WTC11 (cell line): Measurements from ENCODE around the gene RASGRP2. TPM values are rescaled to one million over a fixed set of nuclear protein-coding genes. Genes with fewer than 3 reads are reported as not detected.

ENCODE experiments used
- ATAC-seq: fragments of 200-7000 bp; cut with Tn5 transposase; 2 replicates; pipeline ENCODE4 v1.10.0; 2021; ENCODE audit warnings: mild to moderate bottlenecking, moderate library complexity
- CTCF ChIA-PET: fragments of 300-600 bp; sonication (Branson Sonifier 250); formaldehyde crosslinking; loops from one replicate; lab custom pipeline; 2021; ENCODE audit warnings: antibody characterized with exemption; lab: Charles Lee
- POLR2A ChIA-PET: fragments of 350-600 bp; sonication (Branson Sonifier 250); formaldehyde crosslinking; loops from one replicate; lab custom pipeline; 2021; ENCODE audit warnings: antibody characterized with exemption; lab: Charles Lee
- DNase-seq: peaks from one replicate; pipeline ENCODE4 v3.0.0; 2021; ENCODE audit warnings: low spot score
- H3K27ac Mint-ChIP-seq: 2 replicates; pipeline ENCODE4 v1.8.0; 2021; ENCODE audit warnings: mixed read lengths
- H3K27me3 Mint-ChIP-seq: 2 replicates; pipeline ENCODE4 v1.8.0; 2021; ENCODE audit warnings: low read depth, mild to moderate bottlenecking, moderate library complexity, mixed read lengths
- H3K36me3 Mint-ChIP-seq: 2 replicates; pipeline ENCODE4 v1.8.0; 2021; ENCODE audit warnings: mixed read lengths
- H3K4me1 Mint-ChIP-seq: 2 replicates; pipeline ENCODE4 v1.8.0; 2022; ENCODE audit warnings: mixed read lengths
- H3K4me3 Mint-ChIP-seq: 2 replicates; pipeline ENCODE4 v1.8.0; 2021; ENCODE audit warnings: mild to moderate bottlenecking, moderate library complexity, mixed read lengths
- H3K9me3 Mint-ChIP-seq: 2 replicates; pipeline ENCODE4 v1.8.0; 2021; ENCODE audit warnings: mixed read lengths
- ATF2 ChIP-seq: sonication (generic); formaldehyde crosslinking; IDR thresholded peaks from 2 replicates; pipeline ENCODE4 v1.8.1; 2022; ENCODE audit warnings: low read depth, missing genetic modification reagents, borderline replicate concordance
- CREM ChIP-seq: sonication (generic); formaldehyde crosslinking; IDR thresholded peaks from 2 replicates; pipeline ENCODE4 v1.8.1; 2022; ENCODE audit warnings: mild to moderate bottlenecking, missing genetic modification reagents, moderate library complexity
- E2F4 ChIP-seq: sonication (generic); formaldehyde crosslinking; IDR thresholded peaks from 2 replicates; pipeline ENCODE4 v1.8.1; 2022; ENCODE audit warnings: low read depth, mild to moderate bottlenecking, moderate library complexity, missing genetic modification reagents, borderline replicate concordance
- ESRRA ChIP-seq: sonication (generic); formaldehyde crosslinking; IDR thresholded peaks from 2 replicates; pipeline ENCODE4 v1.8.1; 2022; ENCODE audit warnings: mild to moderate bottlenecking, missing genetic modification reagents, borderline replicate concordance
- ETV6 ChIP-seq: sonication (generic); formaldehyde crosslinking; IDR thresholded peaks from 2 replicates; pipeline ENCODE4 v1.8.1; 2022; ENCODE audit warnings: mild to moderate bottlenecking, missing genetic modification reagents
- GABPB1 ChIP-seq: sonication (generic); formaldehyde crosslinking; IDR thresholded peaks from 2 replicates; pipeline ENCODE4 v1.8.1; 2023; ENCODE audit warnings: mild to moderate bottlenecking, missing genetic modification reagents
- MXD4 ChIP-seq: fragments of 250-450 bp; sonication (Bioruptor Pico); IDR thresholded peaks from 2 replicates; pipeline ENCODE4 v1.8.0; 2021; ENCODE audit warnings: mild to moderate bottlenecking, moderate library complexity, borderline replicate concordance
- MYBL2 ChIP-seq: sonication (generic); formaldehyde crosslinking; IDR thresholded peaks from 2 replicates; pipeline ENCODE4 v1.8.1; 2023; ENCODE audit warnings: mild to moderate bottlenecking, moderate library complexity, missing genetic modification reagents
- NFATC4 ChIP-seq: fragments of 250-450 bp; sonication (Bioruptor Pico); IDR thresholded peaks from 2 replicates; pipeline ENCODE4 v1.9.0; 2021; ENCODE audit warnings: mild to moderate bottlenecking
- NFYB ChIP-seq: sonication (generic); formaldehyde crosslinking; conservative IDR thresholded peaks from 2 replicates; pipeline ENCODE4 v1.8.0; 2022; ENCODE audit warnings: low read depth, missing genetic modification reagents
- SP1 ChIP-seq: sonication (generic); formaldehyde crosslinking; conservative IDR thresholded peaks from 2 replicates; pipeline ENCODE4 v1.8.1; 2022; ENCODE audit warnings: missing genetic modification reagents
- ZBTB43 ChIP-seq: sonication (generic); formaldehyde crosslinking; IDR thresholded peaks from 2 replicates; pipeline ENCODE4 v1.8.1; 2023; ENCODE audit warnings: mild to moderate bottlenecking, missing genetic modification reagents
- ZNF263 ChIP-seq: sonication (generic); formaldehyde crosslinking; IDR thresholded peaks from 2 replicates; pipeline ENCODE4 v1.8.1; 2022; ENCODE audit warnings: low read depth, mild to moderate bottlenecking, moderate library complexity, missing genetic modification reagents
- ZSCAN18 ChIP-seq: fragments of 250-450 bp; sonication (Bioruptor Pico); IDR thresholded peaks from 2 replicates; pipeline ENCODE4 v2.1.2; 2022; ENCODE audit warnings: mild to moderate bottlenecking, moderate library complexity
- total RNA-seq: library from RNA; stranded (reverse); gene quantifications from 3 replicates; pipeline ENCODE4 v1.2.3, GENCODE V29; 2021
- TF ChIP-seq, protein P1 (sequence below): sonication (generic); formaldehyde crosslinking; IDR thresholded peaks from 2 replicates; pipeline ENCODE4 v1.8.0; 2023; ENCODE audit warnings: mild to moderate bottlenecking, missing genetic modification reagents
- TF ChIP-seq, protein P2 (sequence below): sonication (generic); formaldehyde crosslinking; IDR thresholded peaks from 2 replicates; pipeline ENCODE4 v1.8.1; 2022; ENCODE audit warnings: mild to moderate bottlenecking, moderate library complexity, missing genetic modification reagents
- TF ChIP-seq, protein P3 (sequence below): fragments of 250-450 bp; sonication (Bioruptor Pico); IDR thresholded peaks from 2 replicates; pipeline ENCODE4 v1.9.0; 2021; ENCODE audit warnings: mild to moderate bottlenecking

The RASGRP2 gene
- total RNA-seq, 1 experiment from 2014 or later = 31.9 TPM

- H3K36me3 Mint-ChIP-seq = peaks cover 10% of the 10 kb centered on the region; the same call in 1 of the 2 replicates
- H3K9me3 Mint-ChIP-seq = no peaks in the 10 kb centered on the region
- H3K4me3 Mint-ChIP-seq = no peak overlapping the region
- peaks cover 31% of the 10 kb centered on the region for H3K27me3 Mint-ChIP-seq
- H3K27ac Mint-ChIP-seq = peak overlapping the region; percentile 48
- peaks cover 54% of the 10 kb centered on the region for H3K4me1 Mint-ChIP-seq
- no peak for TF ChIP-seq GABPB1 (CRISPR knock-in tag)
- TF ChIP-seq ZBTB43 = no peak
- TF ChIP-seq ETV6 (CRISPR knock-in tag) = peak; percentile 31; the same call in 1 of the 2 replicates
- TF ChIP-seq ATF2 (CRISPR knock-in tag) = no peak
- TF ChIP-seq, protein P1, sequence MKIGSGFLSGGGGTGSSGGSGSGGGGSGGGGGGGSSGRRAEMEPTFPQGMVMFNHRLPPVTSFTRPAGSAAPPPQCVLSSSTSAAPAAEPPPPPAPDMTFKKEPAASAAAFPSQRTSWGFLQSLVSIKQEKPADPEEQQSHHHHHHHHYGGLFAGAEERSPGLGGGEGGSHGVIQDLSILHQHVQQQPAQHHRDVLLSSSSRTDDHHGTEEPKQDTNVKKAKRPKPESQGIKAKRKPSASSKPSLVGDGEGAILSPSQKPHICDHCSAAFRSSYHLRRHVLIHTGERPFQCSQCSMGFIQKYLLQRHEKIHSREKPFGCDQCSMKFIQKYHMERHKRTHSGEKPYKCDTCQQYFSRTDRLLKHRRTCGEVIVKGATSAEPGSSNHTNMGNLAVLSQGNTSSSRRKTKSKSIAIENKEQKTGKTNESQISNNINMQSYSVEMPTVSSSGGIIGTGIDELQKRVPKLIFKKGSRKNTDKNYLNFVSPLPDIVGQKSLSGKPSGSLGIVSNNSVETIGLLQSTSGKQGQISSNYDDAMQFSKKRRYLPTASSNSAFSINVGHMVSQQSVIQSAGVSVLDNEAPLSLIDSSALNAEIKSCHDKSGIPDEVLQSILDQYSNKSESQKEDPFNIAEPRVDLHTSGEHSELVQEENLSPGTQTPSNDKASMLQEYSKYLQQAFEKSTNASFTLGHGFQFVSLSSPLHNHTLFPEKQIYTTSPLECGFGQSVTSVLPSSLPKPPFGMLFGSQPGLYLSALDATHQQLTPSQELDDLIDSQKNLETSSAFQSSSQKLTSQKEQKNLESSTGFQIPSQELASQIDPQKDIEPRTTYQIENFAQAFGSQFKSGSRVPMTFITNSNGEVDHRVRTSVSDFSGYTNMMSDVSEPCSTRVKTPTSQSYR (CRISPR knock-in tag) = 0 out of 2 replicates have a peak, but pooled peaks have one; percentile 19
- TF ChIP-seq, all 79 proteins: peak for 2
- POLR2A ChIA-PET = interaction anchor here (0.6 kb wide), 1 partner anchor 90 kb away, joined by 3 read pairs; no protein-coding TSS in a partner anchor
- DNase-seq = no peak
- ATAC-seq = 0 out of 2 replicates have a peak, but pooled peaks have one; percentile 1
- CTCF ChIA-PET = interaction anchor here (0.9 to 4.9 kb wide), 14 partner anchors 9 to 277 kb away, joined by 3 to 43 read pairs (median 4); partner anchors contain the start of gene RASGRP2
Measured at GRCh38 chr11:64726211-64726641, 17.7 kb downstream of the RASGRP2 start.

- no peak overlapping the region; the same call in 1 of the 2 replicates for H3K27ac Mint-ChIP-seq
- CTCF ChIA-PET = interaction anchor here (0.6 to 4.9 kb wide), 12 partner anchors 11 to 371 kb away, joined by 3 to 43 read pairs (median 4); partner anchors contain the start of gene RASGRP2
- peaks cover 10% of the 10 kb centered on the region; the same call in 1 of the 2 replicates for H3K36me3 Mint-ChIP-seq
- TF ChIP-seq ZSCAN18 (CRISPR knock-in tag) (no peak), NFYB (CRISPR knock-in tag) (no peak), NFATC4 (CRISPR knock-in tag) (no peak), ESRRA (CRISPR knock-in tag) (no peak), E2F4 (CRISPR knock-in tag) (no peak), MYBL2 (CRISPR knock-in tag) (no peak), SP1 (no peak), ZNF263 (CRISPR knock-in tag) (no peak), MXD4 (no peak), CREM (CRISPR knock-in tag) (no peak)
- TF ChIP-seq, protein P2, sequence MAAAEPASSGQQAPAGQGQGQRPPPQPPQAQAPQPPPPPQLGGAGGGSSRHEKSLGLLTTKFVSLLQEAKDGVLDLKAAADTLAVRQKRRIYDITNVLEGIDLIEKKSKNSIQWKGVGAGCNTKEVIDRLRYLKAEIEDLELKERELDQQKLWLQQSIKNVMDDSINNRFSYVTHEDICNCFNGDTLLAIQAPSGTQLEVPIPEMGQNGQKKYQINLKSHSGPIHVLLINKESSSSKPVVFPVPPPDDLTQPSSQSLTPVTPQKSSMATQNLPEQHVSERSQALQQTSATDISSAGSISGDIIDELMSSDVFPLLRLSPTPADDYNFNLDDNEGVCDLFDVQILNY (CRISPR knock-in tag) = no peak
- TF ChIP-seq, protein P3, sequence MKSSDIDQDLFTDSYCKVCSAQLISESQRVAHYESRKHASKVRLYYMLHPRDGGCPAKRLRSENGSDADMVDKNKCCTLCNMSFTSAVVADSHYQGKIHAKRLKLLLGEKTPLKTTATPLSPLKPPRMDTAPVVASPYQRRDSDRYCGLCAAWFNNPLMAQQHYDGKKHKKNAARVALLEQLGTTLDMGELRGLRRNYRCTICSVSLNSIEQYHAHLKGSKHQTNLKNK = no peak
- H3K4me3 Mint-ChIP-seq = no peak overlapping the region
- DNase-seq (no peak), ATAC-seq (no peak)
- POLR2A ChIA-PET = no interaction called here
- H3K4me1 Mint-ChIP-seq = peaks cover 48% of the 10 kb centered on the region
- no peaks in the 10 kb centered on the region for H3K9me3 Mint-ChIP-seq
- peaks cover 35% of the 10 kb centered on the region for H3K27me3 Mint-ChIP-seq
Measured at GRCh38 chr11:64724863-64725532, 18.9 kb downstream of the RASGRP2 start.
